ENCODE data around the gene MAPT.

Gene MAPT

DNA sequence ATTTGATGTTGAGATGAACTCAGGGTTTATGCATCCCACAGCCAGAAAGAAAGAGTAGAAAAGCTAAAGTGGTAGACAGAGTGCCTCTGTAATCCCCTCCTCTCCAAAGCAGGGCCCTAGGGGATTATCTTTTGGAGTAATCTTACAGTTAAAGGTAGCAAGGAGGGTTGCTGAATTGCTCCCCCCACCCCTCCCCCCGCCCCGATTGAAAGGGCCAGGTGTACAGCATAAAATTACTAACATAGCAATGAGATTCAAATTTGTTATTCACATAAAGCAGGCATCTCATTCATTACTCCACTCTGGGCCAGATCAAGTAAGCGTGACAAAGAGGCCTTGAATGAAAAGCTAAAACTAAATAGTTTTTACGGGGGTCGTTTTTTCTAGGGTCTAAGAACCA lies 177.4 kb downstream of the MAPT start:
- TF ChIP-seq, protein P1, sequence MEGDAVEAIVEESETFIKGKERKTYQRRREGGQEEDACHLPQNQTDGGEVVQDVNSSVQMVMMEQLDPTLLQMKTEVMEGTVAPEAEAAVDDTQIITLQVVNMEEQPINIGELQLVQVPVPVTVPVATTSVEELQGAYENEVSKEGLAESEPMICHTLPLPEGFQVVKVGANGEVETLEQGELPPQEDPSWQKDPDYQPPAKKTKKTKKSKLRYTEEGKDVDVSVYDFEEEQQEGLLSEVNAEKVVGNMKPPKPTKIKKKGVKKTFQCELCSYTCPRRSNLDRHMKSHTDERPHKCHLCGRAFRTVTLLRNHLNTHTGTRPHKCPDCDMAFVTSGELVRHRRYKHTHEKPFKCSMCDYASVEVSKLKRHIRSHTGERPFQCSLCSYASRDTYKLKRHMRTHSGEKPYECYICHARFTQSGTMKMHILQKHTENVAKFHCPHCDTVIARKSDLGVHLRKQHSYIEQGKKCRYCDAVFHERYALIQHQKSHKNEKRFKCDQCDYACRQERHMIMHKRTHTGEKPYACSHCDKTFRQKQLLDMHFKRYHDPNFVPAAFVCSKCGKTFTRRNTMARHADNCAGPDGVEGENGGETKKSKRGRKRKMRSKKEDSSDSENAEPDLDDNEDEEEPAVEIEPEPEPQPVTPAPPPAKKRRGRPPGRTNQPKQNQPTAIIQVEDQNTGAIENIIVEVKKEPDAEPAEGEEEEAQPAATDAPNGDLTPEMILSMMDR (IDR thresholded peaks at IDR 0.05) = no peak

DNA sequence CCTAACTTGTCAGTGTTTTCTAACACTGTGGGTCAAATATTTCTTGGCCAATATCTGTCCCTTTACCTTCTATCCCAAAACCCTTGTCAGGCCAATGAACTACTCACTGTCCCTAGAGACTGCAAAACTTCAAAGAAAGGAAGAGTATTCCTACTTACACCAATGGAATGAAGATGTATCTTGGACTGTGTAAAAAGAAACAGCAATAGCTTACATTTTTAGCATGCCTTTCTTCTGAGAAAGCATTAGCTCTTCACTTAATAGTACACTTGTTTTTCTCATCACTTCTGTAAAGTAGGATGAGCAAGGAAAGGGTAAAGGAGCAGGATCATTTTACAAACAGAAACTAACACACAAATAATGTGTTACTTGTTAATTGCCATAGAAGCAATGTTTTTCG lies 178.6 kb downstream of the MAPT start:
- TF ChIP-seq, protein P1 (IDR thresholded peaks at IDR 0.05) = no peak

- TF ChIP-seq, protein P1 (IDR thresholded peaks at IDR 0.05) = no peak
These were observed 180.2 kb downstream of the MAPT start for GRCh38 chr17:46074540-46074939.

Measured in LNCAP (cell line).